ENCODE data around the gene ATP6V0B.
A peak's percentile ranks its signal among the peaks of the same experiment; 100 is the strongest.

Gene ATP6V0B

DNA sequence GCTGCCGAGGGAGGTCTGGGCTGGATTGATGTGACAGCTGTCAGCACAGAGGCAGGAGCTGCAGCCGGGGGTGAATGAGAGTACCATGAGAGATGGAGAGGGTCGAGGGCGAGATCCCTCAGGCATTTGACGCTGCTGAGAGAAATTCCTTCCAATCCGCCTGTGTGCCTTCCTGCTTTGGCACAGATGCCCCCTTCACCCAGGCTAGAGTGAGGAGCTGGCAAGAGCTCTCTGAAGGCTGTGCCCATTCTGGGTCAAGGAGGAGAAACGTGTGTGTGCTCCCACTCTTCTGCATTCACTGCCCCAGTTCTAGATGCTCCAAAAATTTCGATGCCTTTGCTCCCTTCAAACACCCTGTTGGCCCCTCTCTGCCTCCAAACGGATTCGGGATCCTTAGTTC lies 36.4 kb upstream of the ATP6V0B start:
- TF ChIP-seq, protein P1, sequence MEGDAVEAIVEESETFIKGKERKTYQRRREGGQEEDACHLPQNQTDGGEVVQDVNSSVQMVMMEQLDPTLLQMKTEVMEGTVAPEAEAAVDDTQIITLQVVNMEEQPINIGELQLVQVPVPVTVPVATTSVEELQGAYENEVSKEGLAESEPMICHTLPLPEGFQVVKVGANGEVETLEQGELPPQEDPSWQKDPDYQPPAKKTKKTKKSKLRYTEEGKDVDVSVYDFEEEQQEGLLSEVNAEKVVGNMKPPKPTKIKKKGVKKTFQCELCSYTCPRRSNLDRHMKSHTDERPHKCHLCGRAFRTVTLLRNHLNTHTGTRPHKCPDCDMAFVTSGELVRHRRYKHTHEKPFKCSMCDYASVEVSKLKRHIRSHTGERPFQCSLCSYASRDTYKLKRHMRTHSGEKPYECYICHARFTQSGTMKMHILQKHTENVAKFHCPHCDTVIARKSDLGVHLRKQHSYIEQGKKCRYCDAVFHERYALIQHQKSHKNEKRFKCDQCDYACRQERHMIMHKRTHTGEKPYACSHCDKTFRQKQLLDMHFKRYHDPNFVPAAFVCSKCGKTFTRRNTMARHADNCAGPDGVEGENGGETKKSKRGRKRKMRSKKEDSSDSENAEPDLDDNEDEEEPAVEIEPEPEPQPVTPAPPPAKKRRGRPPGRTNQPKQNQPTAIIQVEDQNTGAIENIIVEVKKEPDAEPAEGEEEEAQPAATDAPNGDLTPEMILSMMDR (conservative IDR thresholded peaks at IDR 0.05), result no peak
- H3K27ac ChIP-seq, result no peak overlapping the region

DNA sequence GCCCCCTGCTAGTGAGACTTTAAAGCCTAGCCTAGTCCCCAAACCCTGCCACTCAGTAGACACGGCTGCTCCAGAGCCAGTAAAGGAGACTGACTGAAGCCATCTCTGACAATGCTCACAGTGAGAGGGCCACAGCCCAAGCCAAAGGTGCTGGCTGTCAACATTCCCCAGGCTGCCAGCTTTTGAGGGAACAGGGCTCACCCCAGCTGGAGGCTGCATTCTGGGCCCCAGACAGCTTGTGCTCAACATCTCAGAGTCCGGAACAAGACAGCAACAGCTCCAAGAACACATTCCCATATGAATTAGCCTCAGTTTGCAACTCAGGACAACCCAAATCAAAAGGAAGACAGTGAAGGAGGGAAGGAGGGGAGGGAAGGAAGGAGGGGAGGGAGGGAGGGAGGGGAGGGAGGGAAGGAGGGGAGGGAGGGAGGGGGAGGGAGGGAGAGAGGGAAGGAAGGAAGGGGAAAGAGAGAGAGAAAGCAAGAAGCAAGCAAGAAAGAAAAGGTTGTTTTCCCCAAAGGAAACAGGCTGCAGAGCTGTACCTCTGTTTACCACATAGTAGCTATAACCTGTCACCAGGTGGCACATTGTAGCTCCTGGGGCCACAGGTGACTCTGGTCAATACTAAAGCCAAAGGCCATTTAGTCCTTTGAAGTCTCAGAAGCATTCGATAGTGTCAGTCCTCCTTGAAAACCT lies 35.7 kb upstream of the ATP6V0B start:
- TF ChIP-seq, protein P1 (conservative IDR thresholded peaks at IDR 0.05), result no peak

DNA sequence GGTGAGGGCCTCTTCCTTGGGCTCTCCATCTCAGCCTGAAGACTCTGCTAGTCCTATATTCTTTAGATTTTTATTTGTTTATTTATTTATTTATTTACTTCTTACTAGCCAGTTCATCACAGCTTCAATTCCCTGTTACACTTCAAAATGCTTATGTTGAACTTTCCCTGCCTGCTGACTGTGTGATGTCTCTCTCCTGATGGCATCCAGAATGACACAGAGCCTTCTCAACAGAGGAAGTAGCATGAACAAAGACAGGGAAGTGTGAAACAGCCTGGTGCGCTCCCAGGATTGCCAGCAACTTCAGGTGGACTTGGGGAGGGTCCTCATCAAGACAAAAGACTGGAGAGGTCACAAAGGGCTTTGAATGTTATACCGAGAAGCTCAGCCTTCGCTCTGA lies 32.3 kb upstream of the ATP6V0B start:
- no peak overlapping the region for H3K27ac ChIP-seq
- TF ChIP-seq, protein P1 (conservative IDR thresholded peaks at IDR 0.05), result no peak

More for the DNA sequence above, 35.7 kb upstream of the ATP6V0B start:
- H3K27ac ChIP-seq, result no peak overlapping the region

GRCh38 chr1:43944860-43945259 lies 29.9 kb upstream of the ATP6V0B start:
- TF ChIP-seq, protein P1 (conservative IDR thresholded peaks at IDR 0.05), result no peak
- peak overlapping the region; percentile 96; the same call in 1 of the 2 replicates for H3K27ac ChIP-seq

DNA sequence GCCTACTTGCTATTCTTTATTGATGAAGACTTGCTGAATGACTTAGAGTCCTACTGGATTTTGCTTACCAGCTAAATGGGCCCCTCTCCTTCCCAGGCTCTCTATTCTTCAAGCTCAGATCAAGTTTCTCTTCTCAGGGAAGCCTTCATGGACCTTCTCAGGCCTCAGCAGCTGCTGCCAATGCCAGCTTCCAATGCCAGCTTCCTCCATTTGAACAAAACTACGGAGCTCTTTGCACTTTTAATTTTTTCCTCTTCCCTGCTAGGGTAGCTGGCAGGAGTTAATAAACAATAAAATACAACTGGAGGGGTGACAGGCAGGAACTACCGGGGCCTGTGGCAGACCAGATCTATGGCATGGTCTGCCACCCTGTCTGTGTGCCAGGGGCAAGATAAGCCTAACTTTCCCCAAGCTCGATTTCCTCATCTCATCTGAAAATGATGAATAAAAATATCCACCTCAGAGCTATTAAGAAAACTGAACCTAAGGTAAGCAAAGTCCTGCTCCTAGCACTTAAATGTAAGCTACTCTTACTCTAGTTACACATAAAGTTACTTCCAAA lies 29.0 kb upstream of the ATP6V0B start:
- TF ChIP-seq, protein P1 (conservative IDR thresholded peaks at IDR 0.05), result no peak
- H3K27ac ChIP-seq, result peak overlapping the region; percentile 96

- H3K27ac ChIP-seq, result peak within 1 kb of the TSS; percentile 96
- TF ChIP-seq, protein P1 (conservative IDR thresholded peaks at IDR 0.05), result peak; percentile 82
These were observed 28.3 kb upstream of the ATP6V0B start, which contains the start of gene IPO13 for GRCh38 chr1:43946236-43947060. TSS of gene IPO13 (plus strand) at chr1:43946950. CDS start at chr1:43947601, 651 bp downstream.
